Measurements from ENCODE around the gene GLG1.
"Not testable (repeated sequence)": the region's sequence is repeated elsewhere in the genome, so short reads cannot be mapped to it uniquely, and the experiment has no call there.

GLG1 gene

DNA sequence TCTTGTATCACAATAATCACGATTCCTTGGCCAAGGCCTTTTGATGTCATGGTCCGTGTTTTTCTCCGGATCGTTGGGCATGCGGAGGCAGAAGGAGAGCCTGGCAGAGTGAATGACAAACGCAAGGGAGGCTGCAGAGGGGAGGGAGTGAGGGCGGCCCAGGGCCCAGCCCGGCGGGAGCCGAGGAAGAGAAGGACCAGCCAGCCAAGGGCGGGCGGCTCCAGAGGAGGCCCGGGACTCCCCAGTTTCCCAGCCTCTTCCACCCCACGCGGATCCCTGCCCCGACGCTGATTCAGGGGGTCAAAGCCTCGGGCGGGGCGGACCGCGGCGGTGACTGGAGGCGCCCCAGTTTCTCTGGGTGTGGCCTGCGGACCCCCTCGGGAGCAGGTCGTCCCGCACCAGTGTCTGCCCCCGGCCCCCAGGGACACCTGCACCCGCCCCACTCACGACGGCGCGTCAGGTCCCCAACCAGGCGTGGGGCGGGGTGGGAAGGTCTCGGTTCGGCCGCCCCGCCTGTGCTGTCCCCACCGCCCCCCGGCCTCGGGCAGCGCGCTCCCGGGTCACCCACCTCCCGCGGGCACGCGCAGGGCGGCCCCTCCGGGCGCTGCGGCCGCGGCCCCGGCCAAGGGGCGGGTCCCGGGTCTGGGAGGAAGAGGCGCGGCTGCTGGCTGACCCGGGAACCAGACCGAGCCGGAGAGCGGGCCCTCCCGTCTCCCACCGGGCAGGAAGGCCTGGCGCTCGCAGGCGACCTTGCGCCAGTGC is 200.1 kb downstream of the GLG1 start:
- H3K36me3 Mint-ChIP-seq, H3K27ac Mint-ChIP-seq, DNase-seq, H3K4me1 Mint-ChIP-seq, H3K27me3 Mint-ChIP-seq, H3K9me3 Mint-ChIP-seq: not testable (repeated sequence)
- ATAC-seq (replicated peaks), result peak; percentile 63 to 70
- H3K4me3 Mint-ChIP-seq, result peak overlapping the region in 1 of 2 donors; percentile 65

DNA sequence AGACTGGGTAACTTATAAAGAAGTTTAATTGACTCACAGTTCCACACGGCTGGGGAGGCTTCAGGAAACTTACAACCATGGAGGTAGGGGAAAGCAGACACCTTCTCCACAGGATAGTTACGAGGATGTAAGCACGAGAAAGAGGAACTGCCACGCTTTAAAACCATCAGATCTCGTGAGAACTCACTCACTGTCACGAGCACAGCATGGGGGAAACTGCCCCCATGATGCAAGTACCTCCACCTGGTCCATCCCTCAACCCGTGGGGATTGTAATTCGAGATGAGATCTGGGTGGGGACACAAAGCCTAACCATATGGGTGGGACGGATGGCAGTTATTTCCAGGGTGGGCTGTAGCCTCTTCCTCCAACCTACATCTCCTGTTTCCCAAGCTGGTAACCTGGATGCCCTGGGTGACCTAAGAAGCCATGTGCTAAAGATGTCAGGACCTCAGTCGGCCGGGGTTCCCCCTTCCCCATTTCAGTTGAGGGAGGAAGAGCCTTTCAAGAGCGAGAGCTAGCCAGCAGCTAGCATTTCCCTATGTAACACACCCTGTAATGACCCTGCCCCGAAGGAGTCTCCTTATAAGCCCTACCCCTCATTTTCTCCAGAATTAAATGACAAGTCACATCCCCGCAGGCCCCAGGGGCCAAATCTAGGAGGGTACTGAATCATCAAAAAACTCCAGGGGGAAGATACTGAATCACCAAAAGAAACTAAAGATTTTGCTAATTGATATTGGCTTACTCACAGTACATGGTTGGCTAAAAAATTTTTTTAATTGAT is 202.6 kb downstream of the GLG1 start:
- DNase-seq, H3K36me3 Mint-ChIP-seq: not testable (repeated sequence)

DNA sequence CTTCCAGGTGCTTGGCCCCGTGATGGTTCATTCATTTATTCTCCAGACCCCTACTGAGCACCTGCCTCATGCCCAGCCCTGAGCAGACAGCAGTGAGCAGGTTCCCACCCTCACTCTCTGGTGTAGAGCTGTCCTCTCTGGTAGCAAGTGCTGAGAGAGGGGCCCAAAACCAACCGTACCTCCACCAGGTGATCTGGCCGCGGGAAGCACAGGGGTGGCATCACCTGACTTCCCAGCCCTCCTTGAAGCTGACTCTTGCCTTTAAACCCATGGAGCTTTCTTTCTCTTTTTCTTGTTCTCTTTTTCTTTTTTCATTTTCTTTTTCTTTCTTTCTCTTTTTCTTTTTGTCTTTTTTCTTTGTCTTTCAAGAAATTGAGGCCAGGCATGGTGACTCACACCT is 206.7 kb downstream of the GLG1 start:
- H3K27me3 Mint-ChIP-seq; H3K36me3 Mint-ChIP-seq; H3K27ac Mint-ChIP-seq; DNase-seq; H3K4me3 Mint-ChIP-seq; ATAC-seq (replicated peaks); H3K9me3 Mint-ChIP-seq; H3K4me1 Mint-ChIP-seq: not testable (repeated sequence)

More for the DNA sequence above, 202.6 kb downstream of the GLG1 start:
- H3K27me3 Mint-ChIP-seq, H3K4me1 Mint-ChIP-seq, H3K27ac Mint-ChIP-seq, H3K9me3 Mint-ChIP-seq, H3K4me3 Mint-ChIP-seq: not testable (repeated sequence)
- ATAC-seq (replicated peaks), result peak; percentile 47 to 58

DNA sequence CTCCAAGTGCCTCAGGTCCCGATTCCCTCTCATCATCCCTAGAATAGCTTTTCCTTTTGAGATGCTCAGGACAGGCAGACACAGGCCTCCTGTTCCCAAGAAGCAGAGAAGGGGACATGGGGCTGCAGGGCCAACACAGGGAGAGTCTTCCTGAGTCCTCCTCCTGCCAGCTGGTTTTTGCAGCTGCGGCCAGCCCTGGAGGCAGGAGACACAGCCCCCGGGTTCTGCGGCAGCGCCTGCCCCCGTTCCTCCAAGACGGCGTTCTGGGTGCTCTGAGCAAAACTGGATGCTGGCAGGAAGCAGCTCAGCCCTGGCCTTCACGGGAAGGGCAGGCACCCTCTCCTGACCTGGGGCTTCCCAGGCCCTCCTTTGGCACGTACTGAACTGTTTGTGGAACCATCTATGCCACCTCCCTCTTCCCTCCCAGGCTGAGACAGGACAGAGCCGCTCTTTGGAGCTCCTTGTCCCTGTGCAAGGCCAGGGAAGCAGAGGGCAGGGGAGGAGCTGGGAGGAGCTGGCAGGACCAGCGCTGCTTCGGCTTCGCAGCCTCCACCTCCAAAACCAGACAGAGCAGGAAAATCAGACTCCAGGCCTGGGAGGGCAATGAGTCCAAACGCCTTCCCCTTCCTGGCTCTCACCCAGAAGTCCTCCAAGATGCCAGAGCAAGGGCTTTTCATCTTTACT is 208.6 kb downstream of the GLG1 start:
- H3K36me3 Mint-ChIP-seq, H3K4me3 Mint-ChIP-seq, H3K27me3 Mint-ChIP-seq, H3K4me1 Mint-ChIP-seq, H3K9me3 Mint-ChIP-seq, H3K27ac Mint-ChIP-seq, DNase-seq: not testable (repeated sequence)
- peak; percentile 4 to 10 for ATAC-seq (replicated peaks)
